ENCODE results near the gene SLC6A8.
"Not testable (repeated sequence)": the region's sequence is repeated elsewhere in the genome, so short reads cannot be mapped to it uniquely, and the experiment has no call there.

Gene SLC6A8

GRCh38 chrX:153693216-153694086 lies 5.7 kb downstream of the SLC6A8 start:
- no peak for TF ChIP-seq POLR2A (IDR thresholded peaks at IDR 0.05; ENCODE audit: extremely low read depth, insufficient read length)
- no peak for TF ChIP-seq CTCF (IDR thresholded peaks at IDR 0.05; ENCODE audit: low read depth, low read length)
- TF ChIP-seq MYC (IDR thresholded peaks at IDR 0.05; ENCODE audit: low read depth, low read length) = no peak
- TF ChIP-seq MAX (IDR thresholded peaks at IDR 0.05; ENCODE audit: low read depth, low read length) = no peak
- no peak for DNase-seq (ENCODE audit: low read depth)
- no peak overlapping the region for H3K4me3 ChIP-seq (ENCODE audit: low read depth, low read length)

DNA sequence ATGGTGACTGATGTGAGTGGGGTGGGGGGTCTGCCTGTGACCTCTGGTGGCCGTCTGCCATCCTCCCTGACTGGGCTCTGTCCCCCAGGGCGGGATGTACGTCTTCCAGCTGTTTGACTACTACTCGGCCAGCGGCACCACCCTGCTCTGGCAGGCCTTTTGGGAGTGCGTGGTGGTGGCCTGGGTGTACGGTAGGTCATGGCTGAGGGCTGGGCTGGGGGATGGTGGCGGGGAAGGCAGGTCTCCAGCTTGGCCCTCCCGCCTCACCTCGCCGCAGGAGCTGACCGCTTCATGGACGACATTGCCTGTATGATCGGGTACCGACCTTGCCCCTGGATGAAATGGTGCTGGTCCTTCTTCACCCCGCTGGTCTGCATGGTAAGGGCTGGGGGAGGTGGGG lies 6.5 kb downstream of the SLC6A8 start:
- H3K4me3 ChIP-seq (ENCODE audit: low read depth, low read length); DNase-seq (ENCODE audit: low read depth): not testable (repeated sequence)

GRCh38 chrX:153694687-153695270 lies 7.1 kb downstream of the SLC6A8 start:
- no peak for TF ChIP-seq POLR2A (IDR thresholded peaks at IDR 0.05; ENCODE audit: extremely low read depth, insufficient read length)
- no peak for TF ChIP-seq MYC (IDR thresholded peaks at IDR 0.05; ENCODE audit: low read depth, low read length)
- TF ChIP-seq MAX (IDR thresholded peaks at IDR 0.05; ENCODE audit: low read depth, low read length) = no peak
- TF ChIP-seq CTCF (IDR thresholded peaks at IDR 0.05; ENCODE audit: low read depth, low read length) = no peak

DNA sequence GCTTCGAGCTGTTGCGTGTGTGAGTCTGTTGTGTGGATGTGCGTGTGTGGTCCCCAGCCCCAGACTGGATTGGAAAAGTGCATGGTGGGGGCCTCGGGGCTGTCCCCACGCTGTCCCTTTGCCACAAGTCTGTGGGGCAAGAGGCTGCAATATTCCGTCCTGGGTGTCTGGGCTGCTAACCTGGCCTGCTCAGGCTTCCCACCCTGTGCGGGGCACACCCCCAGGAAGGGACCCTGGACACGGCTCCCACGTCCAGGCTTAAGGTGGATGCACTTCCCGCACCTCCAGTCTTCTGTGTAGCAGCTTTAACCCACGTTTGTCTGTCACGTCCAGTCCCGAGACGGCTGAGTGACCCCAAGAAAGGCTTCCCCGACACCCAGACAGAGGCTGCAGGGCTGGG lies 8.4 kb downstream of the SLC6A8 start:
- TF ChIP-seq POLR2A (IDR thresholded peaks at IDR 0.05; ENCODE audit: extremely low read depth, insufficient read length) = no peak
- no peak for TF ChIP-seq CTCF (IDR thresholded peaks at IDR 0.05; ENCODE audit: low read depth, low read length)
- no peak for TF ChIP-seq MAX (IDR thresholded peaks at IDR 0.05; ENCODE audit: low read depth, low read length)
- no peak for TF ChIP-seq MYC (IDR thresholded peaks at IDR 0.05; ENCODE audit: low read depth, low read length)
- H3K4me3 ChIP-seq (ENCODE audit: low read depth, low read length) = no peak overlapping the region
- no peak for DNase-seq (ENCODE audit: low read depth)

More at GRCh38 chrX:153694687-153695270, 7.1 kb downstream of the SLC6A8 start:
- H3K4me3 ChIP-seq (ENCODE audit: low read depth, low read length) = no peak overlapping the region
- DNase-seq (ENCODE audit: low read depth) = no peak

DNA sequence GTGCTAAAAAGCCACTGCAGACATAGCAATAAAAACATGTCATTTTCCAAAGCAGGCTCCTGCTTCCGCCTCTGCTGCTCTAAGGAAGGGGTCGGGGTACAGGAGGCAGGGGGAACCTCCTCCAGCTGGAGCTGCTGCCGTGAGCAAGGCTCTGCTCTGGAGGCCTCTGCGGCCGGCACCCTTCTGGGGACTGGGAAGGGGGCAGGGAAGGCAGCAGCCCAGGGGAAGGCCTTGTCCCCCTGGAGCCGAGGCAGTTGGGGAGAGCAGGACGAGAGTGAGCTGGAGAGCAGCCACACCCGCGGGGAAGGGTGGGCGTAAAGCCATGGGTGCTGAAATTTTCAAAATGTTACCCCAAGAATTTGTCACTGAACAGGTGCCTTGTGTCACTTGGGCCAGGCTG lies 8.8 kb downstream of the SLC6A8 start:
- not testable (repeated sequence) for DNase-seq (ENCODE audit: low read depth); H3K4me3 ChIP-seq (ENCODE audit: low read depth, low read length)

- DNase-seq (ENCODE audit: low read depth); H3K4me3 ChIP-seq (ENCODE audit: low read depth, low read length): not testable (repeated sequence)
Observed at GRCh38 chrX:153696986-153697722, 9.4 kb downstream of the SLC6A8 start.

GRCh38 chrX:153697924-153698865 lies 10.5 kb downstream of the SLC6A8 start:
- no peak for DNase-seq (ENCODE audit: low read depth)
- H3K4me3 ChIP-seq (ENCODE audit: low read depth, low read length) = no peak overlapping the region
- TF ChIP-seq CTCF (IDR thresholded peaks at IDR 0.05; ENCODE audit: low read depth, low read length) (no peak), POLR2A (IDR thresholded peaks at IDR 0.05; ENCODE audit: extremely low read depth, insufficient read length) (no peak), MAX (IDR thresholded peaks at IDR 0.05; ENCODE audit: low read depth, low read length) (no peak), MYC (IDR thresholded peaks at IDR 0.05; ENCODE audit: low read depth, low read length) (no peak)

DNA sequence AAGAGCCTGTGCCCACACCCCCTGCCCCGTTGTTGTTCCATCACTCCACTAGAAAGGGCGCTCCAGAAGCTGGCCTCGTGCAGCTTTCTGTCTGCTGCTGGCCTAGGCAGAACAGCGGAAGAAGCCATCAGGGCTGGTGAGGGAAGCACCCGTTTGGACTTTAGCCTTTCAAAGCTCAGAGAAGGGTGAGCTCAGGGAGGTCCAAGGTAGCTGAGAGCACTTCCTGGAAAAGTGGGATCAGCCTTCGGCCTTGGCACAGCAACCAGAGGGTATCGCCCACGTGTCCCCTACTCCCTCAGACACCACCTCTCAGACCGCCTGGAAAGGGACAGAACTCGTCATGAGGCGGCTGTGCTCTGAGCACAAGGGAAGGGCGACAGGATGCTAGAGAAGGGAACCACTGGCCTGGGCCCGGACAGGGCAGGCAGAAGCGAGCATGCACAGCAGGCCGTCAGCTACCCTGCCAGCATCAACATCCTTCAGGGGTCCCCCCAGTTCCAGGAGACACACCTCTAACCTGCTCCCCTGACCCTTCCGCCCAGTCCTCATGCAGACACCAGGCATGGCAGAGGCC lies 11.6 kb downstream of the SLC6A8 start:
- not testable (repeated sequence) for DNase-seq (ENCODE audit: low read depth); H3K4me3 ChIP-seq (ENCODE audit: low read depth, low read length)

GRCh38 chrX:153699784-153700371 lies 12.2 kb downstream of the SLC6A8 start:
- not testable (repeated sequence) for H3K4me3 ChIP-seq (ENCODE audit: low read depth, low read length); DNase-seq (ENCODE audit: low read depth)
